GM21381 (cell line): ENCODE results near the gene RUNX3.

Experiments
- ATAC-seq: cut with Tn5 transposase; IDR thresholded peaks from one replicate; pipeline ENCODE4 v1.9.1; 2021; ENCODE audit warnings: mild to moderate bottlenecking, moderate library complexity; ENCODE audit not compliant: unreplicated experiment

The RUNX3 gene

DNA sequence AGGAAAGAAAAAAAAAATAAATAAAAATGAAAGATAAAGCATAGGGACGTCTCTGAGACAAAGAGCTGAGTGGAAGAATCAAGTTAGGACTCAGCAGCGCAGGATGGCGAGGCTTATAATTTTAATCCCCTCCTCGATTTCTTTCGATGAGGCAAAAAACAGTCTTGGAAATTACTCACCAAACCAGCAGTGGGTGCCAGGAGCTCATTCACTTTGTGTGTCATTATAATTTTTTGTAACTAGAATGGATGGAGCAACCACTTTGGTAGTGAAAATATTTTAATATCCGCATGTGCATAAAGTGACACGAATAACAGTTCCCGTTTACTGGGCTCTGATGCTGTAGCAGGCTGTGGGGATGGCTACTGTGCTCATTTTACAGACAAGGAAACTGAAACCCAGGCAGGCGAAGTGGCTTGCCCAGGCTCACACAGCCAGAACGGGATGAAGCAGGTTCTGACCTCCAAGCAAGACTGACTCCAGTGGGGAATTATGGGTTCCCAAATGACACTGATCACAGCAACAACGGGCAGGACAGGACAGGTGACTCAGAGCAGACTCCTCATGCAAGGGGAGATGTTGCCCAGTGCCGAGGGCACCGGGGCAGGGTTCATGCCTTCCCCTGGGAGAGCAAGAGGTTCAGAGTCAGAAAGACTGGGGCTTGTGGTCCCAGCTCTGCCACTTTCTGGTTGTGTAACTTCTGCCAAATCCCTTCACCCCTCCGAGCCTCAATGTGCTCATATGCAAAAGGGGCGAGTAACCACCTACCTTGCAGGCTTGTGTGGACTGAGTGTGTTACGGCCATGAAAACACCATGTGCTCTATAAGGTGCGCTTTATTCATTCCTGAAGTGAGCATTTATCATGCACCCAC is 63.6 kb downstream of the RUNX3 start:
- ATAC-seq: no peak

- no peak for ATAC-seq
Observed at GRCh38 chr1:24865587-24865986, 64.5 kb downstream of the RUNX3 start.

GRCh38 chr1:24865168-24865567 is 64.9 kb downstream of the RUNX3 start:
- no peak for ATAC-seq

GRCh38 chr1:24864370-24864777 is 65.7 kb downstream of the RUNX3 start:
- ATAC-seq: no peak

DNA sequence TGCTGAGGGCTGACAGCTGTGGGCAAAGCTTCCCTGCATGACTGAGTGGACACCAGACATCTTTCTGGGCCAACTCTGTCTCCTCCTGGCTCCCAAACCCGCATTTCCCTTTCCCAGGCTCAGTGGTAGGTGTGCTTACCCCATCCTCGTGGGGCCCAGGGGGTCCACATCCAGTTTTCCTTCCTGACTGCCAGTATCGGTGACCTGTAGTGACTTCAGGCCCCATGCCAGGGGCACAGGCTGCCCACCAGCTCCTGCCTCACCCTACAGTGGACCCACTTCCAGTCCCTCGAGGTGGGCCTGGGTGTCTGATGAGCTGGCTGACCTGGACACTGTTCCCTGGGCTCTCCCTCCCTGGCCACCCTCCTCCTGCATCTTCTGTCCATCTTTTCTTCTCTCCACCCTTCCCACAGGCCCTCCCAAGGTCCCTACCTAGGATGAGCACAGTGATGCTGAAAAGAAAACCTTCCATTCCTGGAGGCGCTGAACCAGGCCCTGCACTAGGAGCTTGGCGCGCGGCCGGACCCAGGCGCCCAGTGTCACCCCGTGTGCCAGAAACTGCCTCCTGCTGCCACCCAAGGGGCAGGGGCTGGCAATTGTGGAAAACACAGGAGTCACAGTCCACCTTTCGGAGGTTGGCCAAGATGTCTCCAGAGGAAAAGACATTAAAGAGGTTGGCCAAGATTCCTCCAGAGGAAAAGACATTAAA is 67.1 kb downstream of the RUNX3 start:
- no peak for ATAC-seq

DNA sequence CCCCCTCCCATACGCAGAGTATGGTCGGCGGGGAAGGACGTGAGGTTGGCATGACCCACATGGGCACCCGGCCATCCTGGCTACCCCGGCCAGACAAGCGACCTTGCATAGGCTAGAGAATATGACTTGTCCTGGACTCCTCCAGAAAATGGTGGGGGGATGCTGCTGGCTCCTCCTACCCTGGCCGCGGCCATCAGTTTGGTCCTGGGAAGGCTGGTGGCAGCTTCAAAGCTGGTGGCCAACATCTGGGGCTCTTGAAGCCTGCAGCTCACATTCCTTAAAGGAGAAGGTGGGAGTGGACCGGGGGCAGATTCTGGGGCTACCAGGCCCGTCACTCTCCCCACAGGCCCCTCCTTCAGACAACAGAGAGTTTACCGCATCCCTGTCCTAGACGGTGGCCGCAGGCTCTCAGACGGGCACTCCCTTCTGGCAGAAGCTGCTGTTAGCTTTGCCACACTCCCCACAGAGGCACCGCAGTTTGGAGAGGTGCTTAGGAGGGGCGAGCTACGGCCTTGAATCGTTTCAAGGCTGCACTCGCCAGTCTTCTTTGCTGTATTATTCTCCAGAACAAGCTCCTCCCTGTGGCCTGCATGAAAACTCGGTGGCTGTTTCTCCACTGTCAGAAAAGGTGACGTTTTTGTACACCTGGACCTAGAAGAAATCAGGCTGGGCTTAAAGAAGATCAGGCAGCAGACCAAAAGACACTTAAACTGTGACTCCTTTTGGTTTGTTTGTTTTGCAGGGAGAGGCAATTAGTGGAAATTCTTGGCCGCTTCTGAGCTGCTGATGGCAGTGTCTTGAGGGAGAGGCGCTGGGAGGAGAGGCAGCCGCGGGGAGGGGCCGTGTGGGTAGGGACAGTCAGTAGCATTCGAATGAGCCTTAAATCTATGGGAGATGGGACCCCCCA is 68.0 kb downstream of the RUNX3 start:
- ATAC-seq: no peak

DNA sequence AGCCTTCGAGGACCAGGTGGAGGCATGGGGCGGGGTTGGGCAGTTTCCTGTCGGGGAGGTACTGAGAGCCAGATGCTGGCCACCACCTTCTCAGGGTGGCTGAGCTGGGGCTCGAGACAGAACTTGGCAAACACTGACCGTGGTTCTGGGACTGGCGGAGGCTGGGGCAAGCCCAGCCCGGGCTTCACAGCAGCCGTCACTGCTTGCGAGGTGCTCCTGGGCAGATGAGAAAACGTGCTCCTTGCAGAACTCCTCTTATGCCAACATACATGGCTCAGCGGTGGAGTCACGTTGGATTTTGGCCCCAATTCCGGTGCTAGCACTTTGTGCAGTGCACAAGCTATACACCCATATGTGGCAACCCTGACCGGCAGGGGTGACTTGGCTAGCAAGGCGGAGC is 69.2 kb downstream of the RUNX3 start:
- no peak for ATAC-seq

DNA sequence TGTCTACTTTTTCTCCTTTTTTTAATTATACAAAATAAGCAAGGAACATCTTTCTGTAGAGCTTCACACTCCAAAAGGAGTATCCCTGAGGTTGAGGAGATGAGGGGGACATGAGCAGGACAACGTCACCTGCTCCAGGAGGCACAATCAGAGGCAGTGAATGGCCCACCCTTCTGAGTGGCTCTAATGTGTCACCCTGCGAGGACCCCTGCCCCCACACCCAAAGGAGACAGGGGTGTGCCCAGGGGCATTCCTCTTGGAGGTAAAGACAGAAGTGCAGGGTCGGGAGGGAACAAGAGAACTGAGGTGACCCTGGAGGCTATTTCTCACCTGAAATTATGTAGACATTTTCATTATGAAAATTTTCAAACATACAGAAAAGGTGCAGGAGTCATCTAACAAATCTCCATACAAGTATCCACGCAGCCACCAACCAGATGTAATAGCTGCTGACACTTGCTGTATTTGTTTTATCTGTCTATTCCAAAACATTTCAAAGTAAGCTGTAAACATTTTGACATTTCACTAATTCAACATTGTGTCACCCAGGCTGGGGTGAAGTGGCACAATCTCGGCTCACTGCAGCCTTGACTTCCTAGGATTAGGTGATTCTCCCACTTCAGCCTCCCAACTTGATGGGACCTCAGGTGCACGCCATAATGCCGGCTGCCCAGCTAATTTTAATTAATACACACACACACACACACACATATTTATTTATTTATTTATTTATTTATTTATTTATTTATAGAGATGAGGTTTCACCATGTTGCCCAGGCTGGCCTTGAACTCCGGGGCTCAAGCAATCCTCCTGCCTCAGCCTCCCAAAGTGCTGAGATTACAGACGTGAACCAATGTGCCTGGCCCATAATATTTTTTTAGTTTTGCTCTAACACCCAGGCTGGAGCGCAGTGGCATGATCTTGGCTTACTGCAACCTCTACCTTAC is 70.7 kb downstream of the RUNX3 start:
- ATAC-seq: no peak

DNA sequence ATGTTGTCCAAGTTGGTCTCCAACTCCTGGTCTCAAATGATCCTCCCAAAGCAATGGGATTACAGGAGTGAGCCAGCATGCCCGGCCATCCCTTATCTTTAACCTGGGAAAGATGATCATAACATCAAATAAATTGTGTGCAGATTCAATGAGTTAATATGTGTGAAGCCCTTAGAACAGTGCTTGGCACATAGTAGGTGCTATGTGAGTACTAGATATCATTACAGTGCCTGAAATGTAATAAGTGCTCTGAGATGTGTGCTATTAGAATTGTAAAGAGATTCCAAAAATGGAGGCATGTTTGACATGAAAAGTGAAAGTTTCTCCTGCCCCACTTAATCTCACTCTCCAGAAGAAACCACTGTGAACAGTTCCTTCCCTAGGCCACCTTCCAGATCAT is 71.8 kb downstream of the RUNX3 start:
- no peak for ATAC-seq

GRCh38 chr1:24857507-24858133 is 72.5 kb downstream of the RUNX3 start:
- ATAC-seq: no peak

GRCh38 chr1:24856787-24857506 is 73.1 kb downstream of the RUNX3 start:
- no peak for ATAC-seq

DNA sequence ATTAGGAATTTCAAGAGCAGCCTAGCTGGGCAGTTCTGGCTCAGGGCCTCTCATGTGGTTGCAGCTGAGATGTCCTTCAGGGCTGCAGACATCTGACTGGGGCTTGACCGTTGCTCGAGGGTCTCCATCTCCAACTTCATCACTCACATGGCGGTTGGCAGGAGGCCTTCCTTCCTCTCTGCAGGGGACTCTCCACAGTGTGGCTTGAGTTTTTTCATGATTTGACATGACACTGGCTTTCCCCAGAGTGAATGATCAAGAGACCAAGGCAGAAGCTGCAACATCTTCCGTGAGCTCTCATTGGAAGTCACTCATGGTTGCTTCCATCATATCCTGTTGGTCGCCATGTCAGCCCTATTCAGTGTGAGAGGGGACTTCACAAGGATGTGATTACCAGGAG is 74.6 kb downstream of the RUNX3 start:
- ATAC-seq: no peak

DNA sequence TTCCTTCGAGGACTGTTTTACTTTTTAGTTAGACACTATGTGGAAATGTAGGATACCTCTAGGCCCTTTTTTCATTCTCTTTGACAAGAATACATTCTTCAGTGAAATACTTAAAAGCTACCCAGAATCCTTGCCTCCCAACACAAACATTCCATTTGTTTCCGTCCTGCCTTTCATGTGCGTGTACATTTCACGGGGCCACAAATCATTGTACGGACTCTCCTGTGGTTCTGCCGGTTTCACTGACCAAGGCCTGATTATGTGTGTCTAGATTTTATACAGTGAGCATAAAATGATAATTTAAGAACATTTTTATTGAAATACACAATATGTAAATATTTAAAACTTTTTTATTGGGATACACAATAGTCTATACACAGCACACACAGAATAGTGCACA is 76.4 kb downstream of the RUNX3 start:
- ATAC-seq: no peak

GRCh38 chr1:24850328-24850920 is 79.7 kb downstream of the RUNX3 start:
- ATAC-seq: no peak

- ATAC-seq: no peak
Observed at GRCh38 chr1:24849672-24850295, 80.3 kb downstream of the RUNX3 start.
